OCI-LY3 (cell line): ENCODE data around the gene KCNN3.

ENCODE experiments used
- H2AFZ ChIP-seq: fragments of 200-600, 300-600 bp; shearing (Covaris generic); 2 replicates; pipeline ENCODE4 v1.6.0; 2014; ENCODE audit warnings: antibody characterized with exemption, low read depth, low read length
- H3K27ac ChIP-seq: fragments of 200-600, 300-600 bp; sonication (generic); 2 replicates; pipeline ENCODE4 v1.5.1; 2014; ENCODE audit warnings: mild to moderate bottlenecking, low read length, moderate library complexity, mixed read lengths
- H3K27me3 ChIP-seq: fragments of 200-600, 300-600 bp; sonication (generic); 2 replicates; pipeline ENCODE4 v1.6.1; 2014; ENCODE audit warnings: low read depth, low read length, mixed read lengths
- H3K36me3 ChIP-seq: fragments of 200-600, 300-600 bp; sonication (generic); replicated peaks from 2 replicates; pipeline ENCODE3; 2014; ENCODE audit warnings: low read depth, low read length, mixed read lengths
- H3K4me1 ChIP-seq: fragments of 300-600, 200-600 bp; sonication (generic); 2 replicates; pipeline ENCODE4 v1.6.1; 2014; ENCODE audit warnings: low read length, mixed read lengths
- H3K4me2 ChIP-seq: fragments of 200-600, 300-600 bp; sonication (generic); 2 replicates; pipeline ENCODE4 v1.6.1; 2014; ENCODE audit warnings: low read length, mixed read lengths
- H3K4me3 ChIP-seq: fragments of 300-600, 200-600 bp; sonication (generic); 2 replicates; pipeline ENCODE4 v1.5.1; 2014; ENCODE audit warnings: antibody characterized with exemption, mild to moderate bottlenecking, low read length, moderate library complexity
- H3K79me2 ChIP-seq: fragments of 300-600, 200-600 bp; shearing (Covaris generic); 2 replicates; pipeline ENCODE4 v1.6.1; 2014; ENCODE audit warnings: mild to moderate bottlenecking, low read length, mixed read lengths
- H3K9ac ChIP-seq: fragments of 300-600, 200-600 bp; shearing (Covaris generic); 2 replicates; pipeline ENCODE4 v1.6.0; 2014; ENCODE audit warnings: mild to moderate bottlenecking, low read length, moderate library complexity
- H3K9me3 ChIP-seq: fragments of 200-600, 300-600 bp; shearing (Covaris generic); 2 replicates; pipeline ENCODE4 v1.6.1; 2014; ENCODE audit warnings: low read length, mixed read lengths; ENCODE audit not compliant: insufficient read depth
- H4K20me1 ChIP-seq: fragments of 200-600, 300-600 bp; sonication (generic); 2 replicates; pipeline ENCODE4 v1.6.1; 2016; ENCODE audit warnings: low read length, mixed read lengths; ENCODE audit not compliant: insufficient read depth
- EZH2phosphoT487 ChIP-seq: fragments of 200-600 bp; shearing (Covaris generic); IDR thresholded peaks from 2 replicates; pipeline ENCODE4 v1.6.1; 2018; ENCODE audit warnings: antibody characterized with exemption, mixed run types, low read depth
- TF ChIP-seq, protein P1 (sequence below): fragments of 200-600, 300-600 bp; sonication (generic); IDR thresholded peaks from 2 replicates; pipeline ENCODE4 v1.5.1; 2014; ENCODE audit warnings: antibody characterized with exemption, low read length, low read depth

Gene KCNN3

GRCh38 chr1:154841384-154841783, 28.7 kb downstream of the KCNN3 start:
- H3K4me1 ChIP-seq = peaks cover 30% of the 10 kb centered on the region
- no peaks in the 10 kb centered on the region for H3K36me3 ChIP-seq
- no peak overlapping the region for H3K27ac ChIP-seq
- H3K4me3 ChIP-seq = no peak overlapping the region
- H3K9me3 ChIP-seq = no peaks in the 10 kb centered on the region
- no peak for TF ChIP-seq EZH2phosphoT487
- TF ChIP-seq, protein P1, sequence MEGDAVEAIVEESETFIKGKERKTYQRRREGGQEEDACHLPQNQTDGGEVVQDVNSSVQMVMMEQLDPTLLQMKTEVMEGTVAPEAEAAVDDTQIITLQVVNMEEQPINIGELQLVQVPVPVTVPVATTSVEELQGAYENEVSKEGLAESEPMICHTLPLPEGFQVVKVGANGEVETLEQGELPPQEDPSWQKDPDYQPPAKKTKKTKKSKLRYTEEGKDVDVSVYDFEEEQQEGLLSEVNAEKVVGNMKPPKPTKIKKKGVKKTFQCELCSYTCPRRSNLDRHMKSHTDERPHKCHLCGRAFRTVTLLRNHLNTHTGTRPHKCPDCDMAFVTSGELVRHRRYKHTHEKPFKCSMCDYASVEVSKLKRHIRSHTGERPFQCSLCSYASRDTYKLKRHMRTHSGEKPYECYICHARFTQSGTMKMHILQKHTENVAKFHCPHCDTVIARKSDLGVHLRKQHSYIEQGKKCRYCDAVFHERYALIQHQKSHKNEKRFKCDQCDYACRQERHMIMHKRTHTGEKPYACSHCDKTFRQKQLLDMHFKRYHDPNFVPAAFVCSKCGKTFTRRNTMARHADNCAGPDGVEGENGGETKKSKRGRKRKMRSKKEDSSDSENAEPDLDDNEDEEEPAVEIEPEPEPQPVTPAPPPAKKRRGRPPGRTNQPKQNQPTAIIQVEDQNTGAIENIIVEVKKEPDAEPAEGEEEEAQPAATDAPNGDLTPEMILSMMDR = no peak
- H4K20me1 ChIP-seq = no peaks in the 10 kb centered on the region
- no peaks in the 10 kb centered on the region for H3K79me2 ChIP-seq
- no peak overlapping the region for H2AFZ ChIP-seq
- H3K27me3 ChIP-seq = peaks cover 5% of the 10 kb centered on the region; the same call in 1 of the 2 replicates
- no peak overlapping the region for H3K4me2 ChIP-seq
- H3K9ac ChIP-seq = no peak overlapping the region

GRCh38 chr1:154840269-154841176, 29.6 kb downstream of the KCNN3 start:
- H4K20me1 ChIP-seq = no peaks in the 10 kb centered on the region
- no peak overlapping the region for H3K4me2 ChIP-seq
- H3K36me3 ChIP-seq = no peaks in the 10 kb centered on the region
- no peak overlapping the region for H3K9ac ChIP-seq
- no peaks in the 10 kb centered on the region for H3K79me2 ChIP-seq
- H3K4me1 ChIP-seq = peaks cover 30% of the 10 kb centered on the region
- H3K27ac ChIP-seq = no peak overlapping the region
- no peak overlapping the region for H3K4me3 ChIP-seq
- peaks cover 11% of the 10 kb centered on the region for H3K27me3 ChIP-seq
- TF ChIP-seq EZH2phosphoT487 = no peak
- TF ChIP-seq, protein P1 = no peak
- H3K9me3 ChIP-seq = no peaks in the 10 kb centered on the region
- no peak overlapping the region for H2AFZ ChIP-seq

DNA sequence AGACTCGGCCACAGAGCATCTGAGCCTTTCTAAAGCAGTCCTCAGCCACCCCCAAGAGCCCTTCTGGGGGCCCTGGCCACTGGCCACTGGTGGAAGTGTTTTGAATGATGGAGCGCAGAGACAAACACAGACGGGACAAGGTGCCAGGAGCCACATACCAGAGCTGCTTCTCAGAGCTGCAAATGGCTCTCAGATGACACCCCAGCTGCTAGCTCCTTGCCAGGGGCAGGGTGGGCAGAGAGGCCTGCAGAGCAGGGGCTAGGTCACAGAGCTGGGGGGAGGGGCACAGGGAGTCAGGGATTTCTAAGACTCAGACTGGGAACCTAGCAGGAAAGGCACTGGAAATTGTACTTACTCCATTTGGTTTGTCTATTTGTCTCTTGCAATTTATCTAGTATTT, 30.4 kb downstream of the KCNN3 start:
- no peak overlapping the region for H2AFZ ChIP-seq
- H3K4me3 ChIP-seq = no peak overlapping the region
- H3K4me2 ChIP-seq = no peak overlapping the region
- peaks cover 30% of the 10 kb centered on the region for H3K4me1 ChIP-seq
- H3K27ac ChIP-seq = no peak overlapping the region
- peaks cover 18% of the 10 kb centered on the region for H3K27me3 ChIP-seq
- H3K36me3 ChIP-seq = no peaks in the 10 kb centered on the region
- TF ChIP-seq, protein P1 = no peak
- TF ChIP-seq EZH2phosphoT487 = no peak
- no peak overlapping the region for H3K9ac ChIP-seq
- no peaks in the 10 kb centered on the region for H4K20me1 ChIP-seq
- no peaks in the 10 kb centered on the region for H3K79me2 ChIP-seq
- no peaks in the 10 kb centered on the region for H3K9me3 ChIP-seq

DNA sequence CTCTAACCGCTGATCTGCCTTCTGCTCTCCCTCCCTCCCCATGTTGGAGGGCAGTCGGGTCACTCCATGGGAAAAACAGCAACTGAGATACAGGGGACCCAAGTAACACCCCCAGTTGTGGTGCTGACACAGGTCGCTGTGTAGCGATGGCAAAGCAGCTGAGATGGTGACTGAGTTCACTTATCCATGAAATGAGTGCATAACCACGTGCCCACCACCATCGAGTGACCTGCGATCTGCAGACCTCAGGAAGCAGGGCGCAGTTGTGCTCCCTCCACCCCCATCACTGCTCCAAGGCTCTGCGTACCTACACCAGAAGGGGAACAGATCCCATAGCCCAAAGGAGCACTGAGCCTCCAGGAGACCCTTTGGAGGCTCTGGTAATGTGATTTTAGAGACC, 31.1 kb downstream of the KCNN3 start:
- Histone ChIP-seq H3K4me3 (no peak overlapping the region), H3K4me1 (peaks cover 26% of the 10 kb centered on the region), H4K20me1 (no peaks in the 10 kb centered on the region), H3K27ac (no peak overlapping the region), H3K79me2 (no peaks in the 10 kb centered on the region), H3K4me2 (no peak overlapping the region), H2AFZ (no peak overlapping the region), H3K27me3 (peaks cover 18% of the 10 kb centered on the region), H3K36me3 (no peaks in the 10 kb centered on the region), H3K9me3 (no peaks in the 10 kb centered on the region), H3K9ac (no peak overlapping the region)
- no peak for TF ChIP-seq EZH2phosphoT487
- TF ChIP-seq, protein P1 = no peak
